Activated CD8-positive, alpha-beta memory T cell treated with anti-CD3 and anti-CD28 coated beads, Interleukin-2, amount 50 U/mL, for 4 hours (primary cell): ENCODE results near the gene GRIP1.
"Not testable (repeated sequence)": the region's sequence is repeated elsewhere in the genome, so short reads cannot be mapped to it uniquely, and the experiment has no call there.

Source experiments
- DNase-seq: peaks from one replicate; pipeline ENCODE4 v3.0.0-alpha.2; 2020

Gene GRIP1

DNA sequence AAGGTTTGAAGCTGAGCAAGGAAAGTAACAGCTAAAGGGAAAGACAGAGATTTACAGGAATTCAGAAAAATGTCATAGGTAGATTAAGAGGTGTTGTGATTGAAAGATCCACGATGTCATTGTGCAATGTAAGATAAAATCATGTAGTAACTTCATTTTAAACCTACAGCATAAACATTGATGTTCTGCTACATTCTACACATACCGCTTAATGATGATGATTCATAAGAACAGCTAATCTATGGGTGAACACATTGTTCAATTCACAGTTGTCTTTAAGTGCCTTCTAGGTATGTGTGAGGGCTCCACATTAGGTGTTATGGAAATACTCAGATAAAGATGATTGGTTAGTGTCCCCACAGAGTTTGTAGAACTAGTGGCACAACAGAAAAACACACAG is 170.9 kb downstream of the GRIP1 start:
- no peak for DNase-seq

DNA sequence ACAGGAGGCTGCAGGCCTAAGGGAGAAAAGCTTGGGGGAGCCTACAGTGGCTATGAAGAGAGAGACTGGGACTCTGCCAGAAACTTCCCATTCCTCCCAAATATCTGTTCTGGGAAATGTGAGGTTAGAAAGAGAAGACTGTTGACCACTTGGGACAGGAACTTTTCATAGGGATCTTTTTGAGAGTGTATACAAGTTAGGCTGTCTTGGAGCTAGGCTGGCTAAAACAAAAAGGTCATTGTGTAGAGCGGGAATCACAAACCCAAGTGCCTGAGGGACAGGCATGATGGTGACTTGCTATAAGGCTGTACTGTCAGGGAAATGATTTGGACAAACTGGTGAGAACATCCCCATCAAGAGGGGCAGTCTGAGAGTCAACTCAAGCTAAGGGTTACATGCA is 175.1 kb downstream of the GRIP1 start:
- DNase-seq: no peak

DNA sequence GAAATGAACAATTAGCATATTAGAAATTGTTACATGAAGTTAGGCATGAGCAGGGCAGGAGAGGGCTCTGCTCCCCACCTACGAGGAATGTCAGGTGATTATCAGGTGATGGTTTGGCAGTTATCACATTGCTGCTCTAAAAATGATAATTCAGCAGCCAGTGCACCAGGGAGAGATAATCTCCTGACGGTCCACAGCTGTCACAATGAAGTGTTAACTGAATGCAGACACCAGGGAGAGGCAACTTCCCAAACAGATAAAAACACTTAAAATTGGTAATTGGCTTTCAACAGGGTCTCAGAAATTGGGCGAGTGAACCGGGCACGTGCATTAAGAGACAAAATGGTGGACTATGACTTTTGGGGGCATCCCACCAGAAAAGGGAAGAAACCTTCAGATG is 176.0 kb downstream of the GRIP1 start:
- DNase-seq: no peak

DNA sequence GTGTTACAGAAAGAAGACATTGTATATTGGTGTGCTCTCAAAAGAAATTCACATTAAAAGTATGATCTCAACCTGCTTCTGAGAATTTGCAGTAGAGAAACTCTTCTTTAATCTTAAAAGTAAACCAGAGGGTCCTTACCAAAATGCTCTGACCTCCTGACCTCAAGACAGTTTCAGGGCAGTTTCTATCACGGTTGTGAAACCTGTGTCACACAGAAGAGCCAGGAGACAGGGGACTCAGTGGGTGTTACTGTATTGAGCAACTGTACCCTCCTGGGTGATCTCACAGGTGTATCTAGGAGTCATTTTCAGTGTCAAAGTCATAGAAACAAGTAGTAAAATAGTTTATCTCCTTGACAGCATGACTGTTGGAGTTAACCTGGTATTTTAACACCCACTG is 178.0 kb downstream of the GRIP1 start:
- no peak for DNase-seq

DNA sequence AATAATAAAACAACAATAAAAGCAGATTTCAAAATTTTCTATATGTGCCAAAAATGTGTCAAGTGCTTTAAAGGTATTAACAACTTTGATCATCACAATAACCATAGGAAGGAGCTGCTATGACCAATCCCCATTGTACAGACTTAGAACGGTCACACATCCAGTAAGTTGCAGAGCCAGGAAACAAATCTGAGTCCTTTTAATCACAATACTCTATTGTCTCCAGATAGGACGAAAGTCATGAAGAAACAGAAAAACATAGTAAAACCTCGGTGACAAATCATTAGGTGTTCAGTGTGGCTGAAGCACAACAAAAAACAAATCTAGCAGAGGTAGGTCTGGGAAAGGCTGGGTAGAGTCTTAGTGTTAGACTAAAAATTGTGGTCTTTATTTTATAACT is 178.8 kb downstream of the GRIP1 start:
- no peak for DNase-seq

DNA sequence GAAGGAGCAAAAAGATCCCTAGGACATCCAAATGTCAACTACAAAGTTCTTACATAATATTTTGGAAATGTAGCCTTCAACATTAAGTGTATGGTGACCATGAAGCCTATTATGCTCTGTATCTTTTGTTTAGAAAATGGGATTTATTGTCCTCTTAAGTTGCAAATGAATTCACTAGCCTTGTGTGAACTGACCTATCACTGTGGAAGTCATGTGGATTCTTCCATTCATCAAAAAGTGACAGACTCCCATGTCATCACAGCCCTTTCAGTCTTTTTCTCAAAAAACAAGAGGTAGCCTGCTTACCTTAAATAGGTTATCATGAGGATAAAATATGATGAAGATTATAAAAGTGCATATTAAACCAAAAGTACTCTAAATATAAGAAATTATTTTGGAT is 179.9 kb downstream of the GRIP1 start:
- DNase-seq: no peak

DNA sequence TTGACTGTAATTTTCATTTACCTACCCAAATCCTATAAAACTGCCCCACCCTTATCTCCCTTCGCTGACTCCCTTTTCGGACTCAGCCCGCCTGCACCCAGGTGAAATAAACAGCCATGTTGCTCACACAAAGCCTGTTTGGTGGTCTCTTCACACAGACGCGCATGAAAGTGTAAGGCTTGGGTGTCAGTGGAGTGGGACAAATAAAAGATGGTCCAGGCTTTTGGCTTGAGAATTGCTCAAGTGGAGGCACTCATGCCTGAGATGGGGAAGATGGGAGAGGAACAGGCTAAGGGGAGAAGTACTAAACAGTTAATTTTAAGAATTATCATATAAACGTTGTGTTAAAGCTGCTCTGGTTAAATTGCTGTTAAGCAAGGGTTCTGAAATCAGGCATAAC is 180.8 kb downstream of the GRIP1 start:
- not testable (repeated sequence) for DNase-seq

DNA sequence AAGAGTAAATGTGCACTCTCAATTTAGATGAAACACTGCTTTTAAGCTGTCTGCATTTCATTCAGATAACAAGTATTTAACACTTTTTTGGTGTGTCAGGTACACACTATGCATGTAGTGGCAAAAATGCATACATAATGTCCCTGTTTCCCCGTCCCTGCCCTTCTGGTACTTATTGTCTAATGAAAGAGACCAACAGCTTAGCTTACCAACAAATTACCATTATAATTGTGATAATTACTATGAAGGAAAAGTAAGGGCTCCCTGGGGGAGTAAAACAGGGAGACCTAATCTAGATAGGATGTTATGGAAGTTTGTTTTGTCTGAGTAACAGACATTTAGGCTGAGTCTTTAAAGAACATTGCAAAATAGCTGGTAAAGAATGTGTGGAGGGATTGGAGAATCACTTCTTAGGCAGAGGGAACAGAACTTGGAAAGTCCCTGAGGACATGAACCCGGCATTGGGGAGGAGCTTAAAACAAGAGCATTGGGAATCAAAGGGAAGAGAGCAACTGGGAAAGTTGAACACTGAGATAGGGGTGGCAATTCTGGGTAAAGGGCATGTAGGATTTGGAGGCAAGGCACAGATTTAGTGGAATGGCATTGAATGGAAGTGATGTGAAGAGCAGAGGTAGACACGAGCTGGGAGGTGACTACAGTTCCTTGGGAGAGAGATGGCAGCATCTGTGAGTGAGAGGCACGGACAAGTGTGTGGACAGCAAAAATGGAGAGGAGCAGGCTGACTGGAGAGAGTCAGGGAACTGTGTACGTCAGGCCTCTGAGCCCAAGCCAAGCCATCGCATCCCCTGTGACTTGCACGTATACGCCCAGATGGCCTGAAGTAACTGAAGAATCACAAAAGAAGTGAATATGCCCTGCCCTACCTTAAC is 181.6 kb downstream of the GRIP1 start:
- DNase-seq: no peak

DNA sequence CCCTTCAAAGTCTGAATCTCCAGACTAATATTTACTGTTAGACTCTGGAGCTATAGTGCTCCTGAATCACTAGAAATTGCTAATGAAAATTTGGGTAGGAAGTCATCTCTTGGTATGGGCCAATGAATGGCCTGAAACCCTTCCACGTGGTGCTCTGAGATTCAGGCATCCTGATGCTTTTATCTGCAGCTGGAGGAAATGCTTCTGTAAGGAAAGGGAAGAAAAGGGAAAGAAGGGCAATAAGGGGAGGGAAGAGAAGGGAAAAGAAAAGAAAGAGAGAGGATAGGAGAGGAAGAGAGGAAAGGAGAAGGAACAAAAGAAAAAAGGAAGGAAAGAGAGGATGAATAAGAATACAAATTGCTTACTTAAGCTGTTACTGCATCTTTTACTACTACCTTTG is 182.3 kb downstream of the GRIP1 start:
- no peak for DNase-seq

DNA sequence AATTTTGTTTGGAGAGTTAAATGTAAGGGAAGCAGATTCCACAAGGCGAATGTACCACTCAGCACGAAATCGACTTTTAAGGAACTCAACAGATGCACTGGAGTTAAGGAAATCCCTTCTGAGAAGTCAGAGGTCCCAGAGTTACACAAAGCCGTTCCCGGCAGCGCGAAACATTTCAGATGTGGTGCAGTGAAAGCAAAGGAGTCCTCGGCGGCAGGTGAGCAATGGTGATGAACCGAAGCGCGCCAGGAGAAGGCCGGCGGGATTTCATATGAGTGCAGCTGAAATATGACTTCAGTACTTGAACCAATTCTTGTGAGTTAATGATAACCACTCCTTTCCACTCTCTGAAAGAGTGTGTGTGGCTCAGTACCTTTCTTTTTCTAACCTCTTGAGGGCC is 183.2 kb downstream of the GRIP1 start:
- no peak for DNase-seq

DNA sequence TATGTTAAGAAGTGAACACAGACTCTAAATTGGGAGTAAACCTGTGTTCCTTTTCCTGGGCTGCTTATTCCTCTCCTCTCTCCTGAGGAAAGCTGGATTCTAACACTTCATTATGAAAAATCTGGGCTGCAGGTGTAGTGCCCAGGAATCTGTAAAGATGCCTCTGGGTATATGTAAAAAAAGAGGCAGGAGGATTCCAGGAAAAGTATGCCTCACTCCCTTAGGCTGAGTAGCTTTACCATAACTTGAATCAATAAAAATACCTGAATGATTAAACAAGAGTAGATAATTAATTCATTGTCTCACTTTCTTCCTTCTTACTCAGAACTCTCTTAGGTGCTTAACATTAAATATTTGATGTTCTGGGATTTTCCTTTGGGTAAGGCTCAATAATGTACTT is 185.1 kb downstream of the GRIP1 start:
- DNase-seq: no peak

DNA sequence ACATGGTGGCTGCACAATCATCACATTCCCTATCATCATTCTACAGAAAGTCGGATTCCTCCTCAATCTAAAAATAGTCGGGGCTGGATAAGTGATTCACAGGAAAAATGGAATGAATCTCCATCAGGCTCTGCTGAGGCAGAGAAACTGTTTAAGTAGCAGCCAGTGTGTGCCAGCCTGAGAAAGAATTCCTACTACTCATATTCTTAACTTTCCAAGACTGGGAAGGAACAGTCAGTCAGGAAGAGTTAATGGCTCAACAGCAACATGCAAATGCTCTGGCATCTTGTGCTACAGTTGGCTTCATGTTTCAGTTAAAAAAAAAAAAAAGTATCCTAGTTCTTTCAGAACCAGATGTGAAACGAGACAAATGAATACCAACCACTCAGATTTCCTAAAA is 187.0 kb downstream of the GRIP1 start:
- no peak for DNase-seq

DNA sequence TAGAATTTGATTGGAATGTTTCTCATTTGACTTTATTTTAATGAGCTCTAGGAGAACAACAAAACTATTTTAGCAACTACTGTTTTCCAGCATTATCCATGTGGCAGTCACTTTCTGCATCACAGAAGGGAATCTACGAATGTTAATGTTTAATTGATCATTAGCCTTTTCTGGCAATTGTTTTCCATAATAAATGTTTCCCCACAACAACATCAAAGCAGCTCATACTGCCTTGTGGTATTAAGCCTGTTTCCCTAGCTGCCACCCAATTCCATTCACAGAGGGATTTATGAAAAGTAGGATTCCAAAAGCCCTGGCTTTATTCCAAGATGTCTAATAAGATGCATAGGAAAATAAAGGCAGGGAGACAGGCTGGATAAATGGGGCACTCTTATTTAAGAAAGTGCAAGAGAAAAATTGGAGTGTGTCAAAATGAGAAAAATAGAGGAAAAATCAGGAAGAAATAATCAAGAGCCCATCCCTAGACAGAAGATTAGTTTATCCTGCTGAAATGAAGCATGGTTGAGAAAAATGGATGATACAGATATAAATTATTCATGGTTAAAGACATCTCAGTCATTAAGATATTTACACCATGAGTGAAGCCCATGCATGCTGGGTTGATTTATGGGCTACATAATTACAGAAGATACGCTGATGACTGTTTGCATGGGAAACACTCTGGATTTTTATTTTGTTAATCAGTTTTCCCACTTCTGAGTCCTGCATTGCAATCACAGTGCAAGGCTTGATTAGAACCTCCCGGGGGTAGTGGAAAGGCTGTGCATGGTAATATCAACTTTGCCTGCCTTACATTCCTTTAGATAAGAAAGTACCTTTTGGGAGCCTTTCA is 196.3 kb downstream of the GRIP1 start:
- no peak for DNase-seq

DNA sequence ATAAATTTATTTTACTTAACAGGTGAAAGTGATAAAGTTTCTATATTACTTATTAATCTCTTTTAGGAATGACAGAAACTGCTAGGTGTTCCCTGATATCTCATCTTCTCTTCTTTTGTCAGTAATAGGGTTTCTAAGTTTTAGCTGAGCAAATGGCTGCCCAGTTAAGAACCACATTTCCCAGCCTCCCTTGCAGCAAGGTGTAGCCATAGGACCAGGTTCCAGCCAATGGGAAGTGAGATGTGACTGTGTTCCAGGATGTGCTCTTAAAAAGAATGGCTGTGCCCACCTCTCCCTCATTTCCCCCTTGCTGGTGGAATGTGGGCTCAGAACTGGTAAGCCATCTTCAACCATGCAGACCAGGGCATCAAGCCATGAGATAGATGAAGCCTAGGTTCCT is 210.9 kb downstream of the GRIP1 start:
- no peak for DNase-seq

DNA sequence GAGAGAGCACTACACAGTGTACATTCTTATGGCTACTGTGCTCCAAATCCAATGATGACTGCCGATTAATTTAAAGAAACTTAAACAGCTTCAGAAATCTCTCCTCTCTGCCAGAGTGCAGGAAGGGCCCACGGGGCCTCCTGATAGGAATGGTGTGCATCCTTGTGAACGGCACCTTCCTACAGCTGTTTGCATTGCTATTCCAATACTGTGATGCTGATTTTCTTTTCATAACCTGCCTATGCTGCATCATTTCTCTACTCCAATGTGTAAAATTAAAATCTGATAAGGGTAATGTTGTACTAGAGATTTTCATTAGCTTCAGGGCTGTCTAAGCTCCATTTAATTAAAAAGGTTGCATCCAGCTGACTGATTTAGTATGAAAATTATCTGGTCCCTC is 217.5 kb downstream of the GRIP1 start:
- DNase-seq: no peak

DNA sequence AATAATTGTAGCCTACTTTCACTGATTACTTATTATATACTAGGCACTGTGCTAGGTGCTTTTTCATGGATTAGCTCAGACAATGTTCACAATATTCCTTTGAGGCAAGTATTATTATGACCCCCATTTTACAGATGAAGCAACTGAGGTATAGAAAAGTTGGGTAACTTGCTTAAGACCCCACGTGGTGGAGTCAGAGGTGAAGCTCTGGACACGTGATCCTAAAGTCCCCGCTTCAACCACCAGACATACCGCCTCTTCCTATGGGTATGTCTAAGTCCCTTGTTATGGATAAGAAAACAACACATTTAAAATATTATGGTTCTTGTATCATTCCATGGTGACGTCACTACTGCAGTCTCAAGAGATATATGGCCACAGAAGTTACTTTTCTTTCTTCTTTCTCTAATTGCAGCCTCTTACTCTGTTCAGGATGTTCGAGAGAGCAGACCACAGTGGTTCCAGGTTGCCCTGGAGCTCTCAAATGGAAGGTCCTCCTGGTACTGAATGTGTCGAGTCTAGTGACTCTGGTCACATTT is 218.9 kb downstream of the GRIP1 start:
- no peak for DNase-seq

DNA sequence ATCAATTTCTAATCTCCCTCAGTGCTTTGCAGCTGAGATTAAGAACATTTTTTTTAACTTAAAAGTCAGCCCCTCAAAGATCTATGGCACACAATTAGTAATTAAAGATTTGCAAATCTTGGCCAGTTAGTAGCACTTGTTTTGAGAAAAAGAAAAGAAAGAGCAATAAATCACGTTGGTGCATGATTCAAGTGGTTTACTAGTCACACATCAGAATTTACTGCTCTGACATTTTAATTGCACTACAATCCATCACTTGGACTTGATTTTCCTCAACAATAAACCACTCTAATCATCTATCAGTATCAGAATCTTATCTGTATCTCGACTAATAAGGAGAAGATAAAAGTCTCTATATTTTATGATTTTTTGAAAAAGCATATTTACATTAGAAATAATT is 222.3 kb downstream of the GRIP1 start:
- no peak for DNase-seq

DNA sequence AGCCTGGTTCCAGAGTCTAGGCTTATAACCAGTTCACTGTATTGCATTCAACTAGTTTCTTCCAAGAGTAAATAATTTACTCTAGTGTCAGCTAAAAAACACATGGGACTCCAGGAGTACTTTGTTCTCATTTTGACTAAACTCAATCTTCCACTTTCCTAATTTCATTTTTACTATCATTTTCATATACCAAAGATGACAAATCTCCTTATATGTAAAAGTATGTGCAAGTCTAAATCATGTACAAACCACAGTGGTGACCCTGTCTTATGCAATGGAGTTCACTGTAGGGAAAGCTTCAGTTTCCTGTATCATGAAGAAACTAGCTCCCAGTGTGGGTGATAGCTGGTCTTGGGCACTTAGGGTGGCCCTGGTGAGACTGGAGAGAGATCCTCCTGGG is 225.0 kb downstream of the GRIP1 start:
- no peak for DNase-seq

DNA sequence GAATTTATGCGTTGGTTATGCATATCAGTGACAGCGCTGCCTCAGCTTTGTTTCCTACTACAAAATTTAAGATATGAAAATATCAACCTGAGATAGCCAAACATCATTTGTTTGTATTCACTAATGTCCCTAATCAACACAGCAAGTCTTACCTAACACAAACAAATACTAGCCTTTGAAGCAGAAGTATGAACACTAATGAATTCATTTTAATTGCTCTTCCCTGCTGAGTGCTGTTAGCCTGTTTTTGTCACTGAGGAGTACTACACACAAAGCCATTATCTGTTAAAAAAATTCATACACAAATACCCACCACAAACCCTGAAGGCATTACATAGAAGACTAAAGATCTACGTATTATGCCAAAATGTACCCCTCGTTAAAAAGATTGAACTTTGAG is 225.8 kb downstream of the GRIP1 start:
- DNase-seq: no peak

DNA sequence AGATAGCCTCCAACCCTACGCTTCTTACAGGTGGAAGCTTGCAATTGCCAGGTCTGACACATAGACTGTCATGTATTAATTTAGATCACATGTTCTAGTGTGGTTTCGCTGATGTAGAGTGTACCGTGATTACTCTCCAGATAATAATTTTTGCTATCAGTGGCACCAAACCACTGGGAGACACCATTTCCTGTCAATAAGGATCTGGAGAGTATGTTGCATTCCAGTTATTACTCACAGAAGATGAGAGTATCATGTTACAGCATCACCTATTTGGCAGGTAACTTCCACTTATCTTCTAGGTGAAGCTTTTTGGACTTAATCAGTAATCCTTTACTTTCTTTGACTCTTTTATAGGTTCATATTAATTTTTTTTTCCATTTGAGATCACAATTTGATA is 229.3 kb downstream of the GRIP1 start:
- no peak for DNase-seq

DNA sequence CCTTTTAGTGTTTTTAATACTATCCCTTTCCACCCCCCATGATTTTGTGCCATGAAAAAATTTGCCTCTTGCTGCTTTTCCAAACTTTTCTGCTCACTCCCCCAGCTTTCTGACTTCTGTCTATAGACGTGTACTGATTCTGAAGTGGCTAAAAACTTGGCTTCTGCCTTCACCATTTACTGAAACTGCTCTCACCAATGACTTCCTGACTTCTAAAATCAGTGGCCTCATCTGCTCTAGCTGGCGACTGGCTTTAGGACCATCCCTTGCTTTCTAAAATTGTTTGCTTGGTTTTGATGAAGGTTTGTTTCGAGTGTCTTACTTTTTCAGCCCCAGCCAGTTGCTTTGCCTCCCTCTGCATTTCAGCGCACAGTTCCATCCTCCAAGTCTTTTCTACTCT is 231.2 kb downstream of the GRIP1 start:
- DNase-seq: no peak

DNA sequence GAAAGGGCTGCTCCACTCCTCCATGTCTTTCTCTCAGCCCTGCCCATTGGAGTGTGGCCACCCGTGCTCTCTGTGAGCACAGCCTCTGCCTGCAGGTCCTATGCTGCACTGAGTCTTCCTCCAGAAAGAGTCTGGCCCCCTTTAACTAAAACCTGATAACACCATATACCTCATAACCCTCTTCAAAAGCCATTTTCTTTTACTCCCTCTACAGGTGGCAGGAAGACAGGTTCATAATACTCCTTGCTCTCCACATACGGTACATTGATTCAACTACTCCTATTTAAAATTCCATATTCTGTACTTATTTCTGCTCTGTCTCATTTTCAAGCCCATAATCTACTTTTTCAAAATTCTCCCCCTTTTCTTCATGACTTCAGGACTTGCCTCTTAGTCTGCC is 232.6 kb downstream of the GRIP1 start:
- no peak for DNase-seq

DNA sequence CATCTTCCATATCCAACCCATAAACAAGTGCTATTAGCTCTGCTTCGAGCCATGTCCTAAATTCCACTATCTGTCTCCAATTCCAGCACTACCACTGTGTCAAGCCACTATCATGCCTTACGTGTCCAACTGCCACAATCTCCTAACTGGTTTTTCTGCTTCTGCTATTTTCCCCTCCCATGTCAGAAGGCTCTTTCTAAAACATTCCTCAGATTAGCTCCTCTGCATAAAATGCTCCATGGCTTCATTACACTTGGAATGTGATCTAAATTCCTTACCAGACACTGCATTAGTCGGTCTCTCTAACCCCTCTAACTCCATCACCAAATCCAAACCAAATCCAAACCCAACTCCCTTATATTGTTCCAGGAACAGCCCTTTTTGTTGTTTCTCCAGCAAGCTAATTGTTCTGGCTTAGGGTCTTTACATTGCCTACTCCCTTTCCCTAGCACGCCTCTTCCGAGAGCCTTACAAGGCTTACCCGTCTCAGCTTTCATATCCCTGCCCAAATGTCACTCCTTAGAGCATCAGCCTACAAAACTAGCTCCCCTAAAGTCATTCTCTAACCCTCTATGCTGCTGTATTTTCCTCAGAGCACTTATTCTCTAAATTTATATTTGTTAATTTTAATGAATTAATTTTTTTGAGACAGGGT is 236.8 kb downstream of the GRIP1 start:
- no peak for DNase-seq

DNA sequence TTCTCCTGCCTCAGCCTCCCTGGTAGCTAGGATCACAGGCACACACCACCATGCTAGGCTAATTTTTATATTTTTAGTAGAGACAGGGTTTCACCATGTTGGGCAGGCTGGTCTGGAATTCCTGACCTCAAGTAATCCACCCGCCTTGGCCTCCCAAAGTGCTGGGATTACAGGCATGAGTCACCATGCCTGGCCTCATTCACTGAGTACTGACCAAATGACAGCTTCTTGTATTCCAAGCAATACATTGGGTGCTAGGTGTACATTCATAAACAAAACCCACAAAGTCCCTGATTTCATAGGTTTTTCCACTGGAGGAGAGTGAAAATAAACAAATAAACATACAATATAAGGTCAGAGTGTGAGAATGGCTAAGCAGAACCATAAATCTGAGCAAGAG is 240.3 kb downstream of the GRIP1 start:
- DNase-seq: no peak
